Prostate gland (tissue), 2 donors: Measurements from ENCODE around the gene CHST11.

ENCODE experiments used
- POLR2A ChIP-seq: fragments of 450-650 bp; IDR thresholded peaks from one replicate; pipeline ENCODE4 v1.6.1; 2016; ENCODE audit warnings: antibody characterized with exemption, mild to moderate bottlenecking
- TF ChIP-seq, protein P1 (sequence below), 4 experiments: fragments of 200-600 bp in 2 of 4; fragments of 450-650 bp in 2 of 4; sonication (generic) in 2 of 4; IDR thresholded peaks; 1 replicate in 3 of 4; 2 replicates in 1 of 4; pipeline ENCODE4 v1.5.1; 2016 to 2019; ENCODE audit warnings: antibody characterized with exemption in 4 of 4, mild to moderate bottlenecking in 2 of 4, moderate library complexity in 2 of 4

DNA sequence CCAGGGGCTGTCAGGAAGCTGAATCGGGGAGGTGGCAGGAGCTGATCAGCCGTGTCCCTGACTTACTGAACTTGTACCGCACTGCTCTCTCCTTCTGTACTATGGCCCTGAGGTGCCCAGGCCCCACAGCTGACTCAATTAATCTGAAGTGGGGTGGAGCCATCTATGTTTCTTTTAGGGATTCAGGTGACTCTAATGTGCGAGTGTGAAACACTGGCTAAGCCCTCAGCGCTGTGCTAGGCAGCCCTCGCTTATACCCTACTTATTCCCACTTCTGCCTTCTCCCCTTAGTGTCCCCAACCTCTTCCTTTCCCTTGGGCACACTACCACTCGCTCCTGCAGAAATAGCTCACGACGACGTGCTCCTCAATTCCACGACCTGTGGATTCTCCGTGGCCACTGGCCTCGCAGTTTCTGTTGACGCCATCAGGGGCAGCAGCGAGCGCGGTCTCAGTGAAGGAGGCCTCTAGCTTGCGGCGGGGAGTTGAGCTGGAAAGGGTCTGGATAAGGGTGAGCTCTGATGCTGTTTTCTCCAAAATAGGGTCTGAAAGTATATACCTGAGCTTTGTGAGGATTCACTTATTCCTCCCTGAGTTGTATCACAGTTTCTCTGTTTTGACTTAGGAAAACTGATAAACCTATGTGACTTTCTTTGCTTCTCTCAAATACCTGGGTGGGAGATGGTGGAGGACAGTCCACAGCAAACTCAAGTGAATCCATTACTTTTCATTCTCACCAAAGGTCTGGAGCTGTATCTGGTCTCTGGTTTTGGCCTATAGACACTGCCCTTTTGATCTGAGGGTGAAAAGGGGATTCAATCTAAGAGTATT is 333.8 kb downstream of the CHST11 start:
- TF ChIP-seq, protein P1, sequence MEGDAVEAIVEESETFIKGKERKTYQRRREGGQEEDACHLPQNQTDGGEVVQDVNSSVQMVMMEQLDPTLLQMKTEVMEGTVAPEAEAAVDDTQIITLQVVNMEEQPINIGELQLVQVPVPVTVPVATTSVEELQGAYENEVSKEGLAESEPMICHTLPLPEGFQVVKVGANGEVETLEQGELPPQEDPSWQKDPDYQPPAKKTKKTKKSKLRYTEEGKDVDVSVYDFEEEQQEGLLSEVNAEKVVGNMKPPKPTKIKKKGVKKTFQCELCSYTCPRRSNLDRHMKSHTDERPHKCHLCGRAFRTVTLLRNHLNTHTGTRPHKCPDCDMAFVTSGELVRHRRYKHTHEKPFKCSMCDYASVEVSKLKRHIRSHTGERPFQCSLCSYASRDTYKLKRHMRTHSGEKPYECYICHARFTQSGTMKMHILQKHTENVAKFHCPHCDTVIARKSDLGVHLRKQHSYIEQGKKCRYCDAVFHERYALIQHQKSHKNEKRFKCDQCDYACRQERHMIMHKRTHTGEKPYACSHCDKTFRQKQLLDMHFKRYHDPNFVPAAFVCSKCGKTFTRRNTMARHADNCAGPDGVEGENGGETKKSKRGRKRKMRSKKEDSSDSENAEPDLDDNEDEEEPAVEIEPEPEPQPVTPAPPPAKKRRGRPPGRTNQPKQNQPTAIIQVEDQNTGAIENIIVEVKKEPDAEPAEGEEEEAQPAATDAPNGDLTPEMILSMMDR (IDR thresholded peaks at IDR 0.05) = peak in 2 of 4 experiments; percentile 9 to 27
- no peak for TF ChIP-seq POLR2A
